CD4-positive, alpha-beta T cell treated with Interferon gamma for 1 hour (primary cell): ENCODE data around the gene MRPL27.

Source experiments
- DNase-seq: peaks from one replicate; pipeline ENCODE4 v3.0.0-alpha.2; 2020

The MRPL27 gene

GRCh38 chr17:50382931-50383330, 9.9 kb upstream of the MRPL27 start:
- no peak for DNase-seq

- no peak for DNase-seq
These were observed 8.9 kb upstream of the MRPL27 start for GRCh38 chr17:50381920-50382319.

GRCh38 chr17:50381260-50381815, 8.4 kb upstream of the MRPL27 start:
- no peak for DNase-seq

- DNase-seq = no peak
These were observed 7.6 kb upstream of the MRPL27 start for GRCh38 chr17:50380369-50381259.

GRCh38 chr17:50379351-50380132, 6.6 kb upstream of the MRPL27 start:
- DNase-seq = no peak

GRCh38 chr17:50375858-50376538, 3.0 kb upstream of the MRPL27 start:
- DNase-seq = no peak

GRCh38 chr17:50373705-50374104, 721 bp upstream of the MRPL27 start:
- DNase-seq = no peak

GRCh38 chr17:50372222-50372757, 694 bp downstream of the MRPL27 start:
- DNase-seq = no peak

- no peak for DNase-seq
These were observed 1.5 kb downstream of the MRPL27 start for GRCh38 chr17:50371526-50371925.

- no peak for DNase-seq
These were observed 2.9 kb downstream of the MRPL27 start for GRCh38 chr17:50370052-50370451.

- DNase-seq = no peak
These were observed 5.6 kb downstream of the MRPL27 start for GRCh38 chr17:50367401-50367800.

- no peak for DNase-seq
These were observed 7.2 kb downstream of the MRPL27 start for GRCh38 chr17:50365649-50366393.

GRCh38 chr17:50365165-50365564, 7.8 kb downstream of the MRPL27 start:
- DNase-seq = no peak

- DNase-seq = no peak
These were observed 8.3 kb downstream of the MRPL27 start for GRCh38 chr17:50364715-50365114.

- DNase-seq = no peak
These were observed 8.9 kb downstream of the MRPL27 start for GRCh38 chr17:50364061-50364458.

- no peak for DNase-seq
These were observed 9.5 kb downstream of the MRPL27 start for GRCh38 chr17:50363217-50364060.

- DNase-seq = no peak
These were observed 10.3 kb downstream of the MRPL27 start for GRCh38 chr17:50362661-50363060.

- DNase-seq = peak; percentile 54
These were observed 11.2 kb downstream of the MRPL27 start for GRCh38 chr17:50361561-50362480.

- DNase-seq = no peak
These were observed 12.4 kb downstream of the MRPL27 start for GRCh38 chr17:50360486-50361115.
